Skin of body (tissue), 2 donors: ENCODE measurements around the gene P3H3. TPM values are rescaled to one million over a fixed set of nuclear protein-coding genes. Genes with fewer than 3 reads are reported as not detected.
A peak's percentile ranks its signal among the peaks of the same experiment; 100 is the strongest.

Source experiments
- DNase-seq: peaks from one replicate; lab custom pipeline; 2025; lab: John Stamatoyannopoulos, UW
- total RNA-seq: library from RNA; depleted of rRNA; stranded (reverse); fragments of >200 nt; gene quantifications from one replicate; pipeline ENCODE4 v1.2.3, GENCODE V29; 2014

The P3H3 gene
- total RNA-seq: 28.4 TPM

GRCh38 chr12:6827982-6828780 is at the start of gene P3H3:
P3H3 (plus strand) TSS chr12:6828407; CDS start chr12:6828441, 34 bp downstream.
- peak; percentile 55 for DNase-seq

- peak; percentile 89 for DNase-seq
These were observed 49.3 kb upstream of the P3H3 start for GRCh38 chr12:6778574-6779550.

- DNase-seq: no peak
These were observed 48.3 kb upstream of the P3H3 start for GRCh38 chr12:6779708-6780432.

- no peak for DNase-seq
These were observed 47.6 kb upstream of the P3H3 start for GRCh38 chr12:6780573-6780972.

GRCh38 chr12:6782119-6782518 is 46.1 kb upstream of the P3H3 start:
- no peak for DNase-seq

- DNase-seq: no peak
These were observed 45.2 kb upstream of the P3H3 start for GRCh38 chr12:6782850-6783566.

GRCh38 chr12:6783828-6784227 is 44.4 kb upstream of the P3H3 start:
- DNase-seq: no peak

- no peak for DNase-seq
These were observed 43.9 kb upstream of the P3H3 start for GRCh38 chr12:6784296-6784695.

- DNase-seq: no peak
These were observed 43.4 kb upstream of the P3H3 start for GRCh38 chr12:6784761-6785160.

GRCh38 chr12:6786416-6787094 is 41.7 kb upstream of the P3H3 start:
- DNase-seq: no peak

GRCh38 chr12:6787309-6787708 is 40.9 kb upstream of the P3H3 start:
- no peak for DNase-seq

- no peak for DNase-seq
These were observed 39.0 kb upstream of the P3H3 start, which contains the start of gene CD4 for GRCh38 chr12:6788972-6789924. CD4 (plus strand) TSS chr12:6789528; CDS start chr12:6800139, 10,611 bp downstream.

- no peak for DNase-seq
These were observed 37.6 kb upstream of the P3H3 start for GRCh38 chr12:6790496-6791150.

- DNase-seq: no peak
These were observed 36.2 kb upstream of the P3H3 start for GRCh38 chr12:6791931-6792520.

- DNase-seq: no peak
These were observed 35.5 kb upstream of the P3H3 start for GRCh38 chr12:6792522-6793201.

- DNase-seq: no peak
These were observed 33.1 kb upstream of the P3H3 start for GRCh38 chr12:6795088-6795487.

- no peak for DNase-seq
These were observed 31.6 kb upstream of the P3H3 start for GRCh38 chr12:6796576-6796975.

GRCh38 chr12:6799147-6799546 is 29.1 kb upstream of the P3H3 start:
- no peak for DNase-seq
